Measurements from ENCODE around the gene PTPN5.

PTPN5 gene

DNA sequence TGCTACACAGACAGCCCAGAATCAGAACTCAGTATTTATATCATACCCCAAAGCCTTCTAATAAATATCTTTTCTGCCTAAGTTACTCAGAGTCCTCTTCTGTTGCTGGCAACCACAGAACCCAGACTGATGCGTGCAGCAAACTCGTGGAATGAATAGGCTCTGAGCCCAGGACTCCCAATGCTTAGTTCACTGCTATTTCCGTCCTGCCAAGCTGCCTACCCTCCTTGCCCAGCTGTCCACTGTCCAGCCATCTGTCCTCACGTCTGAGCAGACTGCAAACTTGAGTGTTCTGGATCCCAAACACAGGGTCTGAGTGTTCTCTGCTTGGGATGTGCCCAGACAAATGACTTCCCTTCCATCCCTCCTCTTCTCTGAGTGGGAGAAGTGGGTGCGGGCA, 19.4 kb downstream of the PTPN5 start:
- no peak for DNase-seq

DNA sequence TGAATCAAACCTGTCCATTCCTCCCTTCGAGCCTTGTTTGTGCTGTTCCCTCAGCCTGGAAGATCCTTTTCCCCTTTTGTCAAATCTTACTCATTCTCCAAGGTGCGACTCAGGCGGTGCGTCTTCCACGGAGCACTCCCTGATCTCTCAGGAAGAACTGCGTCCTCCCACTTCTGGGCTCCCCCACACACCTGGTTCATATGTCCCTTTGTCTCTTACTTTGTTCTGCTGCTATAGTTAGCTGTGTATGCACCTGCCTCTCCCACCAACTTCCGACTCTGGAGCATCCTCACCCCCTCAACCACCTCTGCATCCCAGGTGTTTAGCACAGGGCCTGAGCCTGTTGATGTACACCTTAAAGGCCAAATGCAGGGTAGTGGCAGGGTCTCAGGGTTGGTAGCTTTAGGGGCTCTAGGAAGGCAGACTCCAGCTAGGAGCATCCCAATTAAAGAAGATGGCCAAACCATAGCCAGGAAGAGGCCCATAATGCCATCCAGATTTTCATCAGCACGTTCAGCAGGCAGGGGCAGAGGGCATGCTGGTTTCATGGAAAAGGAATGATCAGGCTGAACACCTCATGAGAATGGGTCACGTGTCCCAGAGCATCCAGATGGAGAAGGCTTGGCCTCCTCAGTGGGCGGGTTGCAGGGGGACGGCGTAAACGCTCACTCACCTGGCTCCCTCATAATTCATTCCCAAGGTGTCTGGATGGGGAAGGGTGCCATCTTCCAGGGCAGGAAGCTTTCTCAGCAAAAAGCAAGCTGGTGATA, 20.1 kb downstream of the PTPN5 start:
- no peak for DNase-seq

- no peak for DNase-seq
Measured at GRCh38 chr11:18770479-18771125, 21.0 kb downstream of the PTPN5 start.

DNA sequence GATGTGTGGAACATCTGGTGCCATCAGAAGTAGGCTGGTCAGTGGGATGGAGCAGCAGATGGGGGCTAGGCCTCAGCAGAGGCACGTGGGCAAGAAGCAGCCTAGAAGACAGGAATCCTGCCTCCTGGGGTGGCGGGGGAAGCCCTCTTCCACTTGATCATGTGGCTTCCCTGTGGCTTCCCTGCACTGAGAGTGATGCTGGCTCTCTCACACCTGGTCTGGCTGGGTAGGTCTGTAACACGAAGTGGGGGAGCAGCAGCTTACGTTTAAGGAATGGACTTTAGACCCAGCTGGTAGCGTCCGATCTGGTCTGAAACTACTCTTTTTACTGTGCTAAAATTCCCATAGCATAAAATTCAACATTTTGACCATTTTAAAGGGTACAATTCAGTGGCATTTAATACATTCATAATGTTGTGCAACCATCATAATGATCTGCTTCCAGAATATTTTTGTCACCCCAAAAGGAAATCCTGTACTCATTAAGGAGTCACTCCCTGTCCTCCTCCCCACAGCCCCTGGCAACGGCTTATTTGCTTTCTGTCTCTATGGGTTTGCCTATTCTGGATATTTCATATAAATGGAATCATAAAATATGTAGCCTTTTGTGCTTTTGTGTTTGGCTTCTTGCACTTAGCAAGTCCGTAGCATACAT, 21.7 kb downstream of the PTPN5 start:
- DNase-seq, result no peak

GRCh38 chr11:18768978-18769377, 22.6 kb downstream of the PTPN5 start:
- no peak for DNase-seq

DNA sequence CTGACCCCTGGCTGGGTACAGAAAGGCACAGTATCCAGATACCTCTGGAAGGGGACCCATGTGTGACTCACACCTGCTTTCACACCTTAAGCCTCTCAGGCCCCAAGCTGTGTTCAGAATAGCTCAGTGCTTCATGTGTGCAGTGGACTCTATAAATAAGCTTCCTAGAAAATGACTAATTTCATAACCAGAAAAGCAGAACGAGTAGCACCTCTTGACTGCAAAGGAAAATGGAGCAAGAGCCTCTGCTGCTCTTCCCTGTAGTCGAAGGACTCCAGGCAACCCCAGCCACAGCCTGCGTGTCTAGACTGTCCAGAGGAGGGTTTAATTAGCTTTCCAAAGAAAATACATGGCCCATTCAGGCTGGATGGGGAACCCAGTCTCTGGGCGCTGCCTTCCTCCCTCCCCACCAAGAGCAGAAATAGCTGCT, 23.1 kb downstream of the PTPN5 start:
- no peak for DNase-seq

DNA sequence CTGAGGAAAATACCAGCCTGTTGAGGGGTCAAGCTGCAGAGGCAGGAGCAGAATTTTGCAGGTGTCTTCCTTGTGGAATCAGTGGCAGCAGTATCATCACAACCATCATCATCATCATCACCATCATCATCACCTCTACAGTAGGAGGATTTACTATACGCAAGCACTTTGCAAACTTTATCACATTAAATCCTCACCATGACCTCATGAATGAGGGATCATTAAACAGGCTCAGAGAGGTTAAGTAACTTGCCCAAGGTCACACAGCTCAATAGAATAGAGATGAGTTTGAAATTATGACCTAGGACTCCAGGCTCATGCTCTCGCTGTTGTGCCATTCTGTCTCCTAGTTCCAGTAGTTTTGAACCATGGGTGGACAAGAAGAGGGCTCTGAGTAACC, 25.6 kb downstream of the PTPN5 start:
- no peak for DNase-seq

- no peak for DNase-seq
Measured at GRCh38 chr11:18765554-18765953, 26.0 kb downstream of the PTPN5 start.

GRCh38 chr11:18761741-18762140, 29.9 kb downstream of the PTPN5 start:
- no peak for DNase-seq

DNA sequence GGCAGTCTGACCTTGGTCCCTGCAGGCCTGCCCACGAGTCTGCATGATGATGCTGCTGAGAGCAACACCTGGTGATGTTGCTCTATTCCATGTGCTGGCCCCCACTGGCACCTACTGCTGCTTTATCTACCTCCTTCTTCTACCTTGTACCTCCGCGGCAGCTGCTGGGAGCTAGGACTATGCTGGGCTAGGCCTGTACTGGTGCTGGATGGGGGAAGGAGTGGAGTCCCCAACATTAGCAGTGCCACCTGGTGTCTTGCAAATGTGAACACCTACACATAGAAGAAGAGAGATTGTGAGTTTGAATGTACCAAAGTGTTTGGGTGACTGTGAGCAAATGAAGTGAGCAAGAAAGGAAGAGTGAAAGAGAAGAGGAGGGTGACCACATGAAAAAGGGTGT, 30.5 kb downstream of the PTPN5 start:
- DNase-seq, result no peak

DNA sequence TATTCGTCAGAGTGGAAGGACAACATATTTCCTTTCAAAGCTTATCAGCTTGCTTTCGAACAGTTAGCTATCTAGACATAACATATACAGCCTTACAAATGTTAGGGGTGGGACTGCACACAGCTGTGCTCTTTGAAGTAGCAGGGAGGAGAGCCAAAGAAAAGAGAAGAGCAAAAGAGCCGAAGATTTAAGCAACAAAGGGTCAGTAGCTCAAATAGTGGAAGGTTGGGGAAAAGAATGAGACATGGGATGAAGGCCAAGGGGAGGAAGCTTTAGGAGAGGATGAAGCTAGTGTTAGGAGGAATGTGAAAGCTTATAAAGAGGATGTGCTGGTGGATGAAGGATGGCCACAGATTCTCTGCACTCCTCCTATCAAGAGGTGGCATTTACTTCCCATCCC, 33.8 kb downstream of the PTPN5 start:
- no peak for DNase-seq

DNA sequence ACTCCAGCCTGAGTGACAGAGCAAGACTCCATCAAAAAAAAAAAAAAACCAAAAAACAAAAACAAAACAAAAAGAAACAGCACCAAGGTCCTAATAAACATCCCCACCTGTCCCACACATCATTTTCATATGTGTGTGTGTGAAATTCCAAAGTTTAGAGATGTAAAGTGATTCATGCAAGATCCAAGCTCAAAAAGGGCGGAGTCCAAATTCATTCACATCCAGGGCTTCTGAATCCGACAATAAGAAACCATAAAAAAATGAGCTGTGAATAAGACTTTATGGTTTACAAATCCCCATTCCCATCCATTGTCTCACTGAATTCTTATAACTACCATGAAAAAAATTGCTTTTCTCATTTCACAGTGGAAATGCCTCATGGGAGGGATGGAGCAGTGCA, 34.7 kb downstream of the PTPN5 start:
- no peak for DNase-seq

GRCh38 chr11:18754308-18754707, 37.3 kb downstream of the PTPN5 start:
- DNase-seq, result no peak

- DNase-seq, result no peak
Measured at GRCh38 chr11:18752502-18752901, 39.1 kb downstream of the PTPN5 start.

- DNase-seq, result no peak
Measured at GRCh38 chr11:18750944-18751343, 40.7 kb downstream of the PTPN5 start.

DNA sequence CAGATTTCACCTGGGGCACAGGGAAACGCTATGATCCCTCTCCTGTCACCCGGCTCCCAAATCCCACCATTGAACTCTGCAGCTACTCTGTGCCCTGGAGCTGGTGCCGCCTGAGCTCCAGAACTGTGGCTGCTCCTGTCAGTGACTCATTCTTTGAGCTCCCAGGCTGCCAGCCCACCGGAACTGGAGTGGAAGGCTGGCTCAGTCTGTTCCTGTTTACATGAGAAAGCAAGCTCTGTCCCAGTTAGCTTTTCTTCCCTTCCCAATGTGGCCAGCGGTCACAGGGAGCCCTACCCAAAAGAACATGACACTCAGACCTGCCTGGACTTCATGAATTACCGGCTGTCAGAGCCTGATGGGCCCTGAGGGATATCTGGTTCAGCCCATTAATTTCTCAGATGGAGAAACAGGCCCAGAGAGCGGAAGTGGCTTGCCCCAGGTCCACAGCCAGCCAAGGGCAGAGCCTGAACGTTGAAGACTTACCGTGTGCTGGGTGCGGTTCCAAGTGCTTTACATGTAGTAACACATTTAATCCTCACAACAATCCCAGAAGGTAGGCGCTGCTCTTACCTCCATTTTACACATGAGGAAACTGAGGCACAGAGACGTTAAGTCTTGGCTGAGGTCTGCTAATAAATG, 41.8 kb downstream of the PTPN5 start:
- DNase-seq, result no peak

GRCh38 chr11:18748766-18749365, 42.7 kb downstream of the PTPN5 start:
- no peak for DNase-seq

DNA sequence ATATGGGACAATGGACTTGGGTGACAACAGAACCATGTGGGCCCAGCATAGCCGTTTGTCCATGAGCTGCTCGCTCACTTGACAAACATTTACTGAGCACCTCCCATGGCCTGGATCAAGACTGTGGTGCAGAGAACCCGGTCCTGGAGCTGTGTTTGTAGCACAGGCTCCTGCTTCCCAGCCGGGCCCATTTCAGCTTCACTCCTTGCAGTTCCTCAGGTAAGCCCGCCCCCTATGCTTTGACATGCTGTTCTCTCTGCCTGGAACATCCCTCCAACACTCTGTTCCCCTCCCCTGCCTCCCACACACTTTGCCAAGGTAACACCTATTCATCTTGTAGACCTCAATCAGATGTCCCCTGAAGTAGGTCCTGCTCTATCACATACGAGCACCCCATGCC, 46.3 kb downstream of the PTPN5 start:
- DNase-seq, result no peak

DNA sequence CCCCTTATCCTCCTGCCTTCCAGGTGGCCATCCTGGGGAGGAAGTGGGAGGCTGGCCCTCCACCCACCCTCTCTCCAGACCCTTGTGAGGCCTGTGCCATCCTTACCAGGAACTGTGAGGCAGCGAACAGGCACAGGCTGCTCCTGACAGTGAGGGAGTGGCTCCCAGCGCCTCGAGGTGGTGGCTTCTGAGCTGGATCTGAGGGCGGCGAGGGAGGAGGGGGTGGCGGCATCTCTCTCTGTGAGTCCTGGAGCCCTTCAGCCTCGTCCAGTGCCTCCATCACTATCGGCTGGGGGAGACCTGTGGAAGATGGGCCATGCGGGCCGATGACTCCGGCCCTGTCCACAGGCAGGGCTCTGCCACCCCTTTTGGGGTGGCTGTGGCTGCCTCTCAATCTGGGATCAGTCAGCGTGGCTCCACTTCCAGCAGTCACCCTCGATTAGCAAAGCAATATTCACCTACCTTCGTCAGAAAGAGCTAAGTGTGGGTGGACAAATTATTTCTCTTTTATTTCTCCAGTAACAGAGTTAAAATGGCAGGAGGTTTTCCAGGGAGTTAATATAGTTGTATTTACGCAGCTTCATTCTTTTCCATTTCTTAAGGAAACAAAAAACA, 47.6 kb downstream of the PTPN5 start:
- DNase-seq, result no peak

- DNase-seq, result no peak
Measured at GRCh38 chr11:18743365-18743764, 48.2 kb downstream of the PTPN5 start.

GRCh38 chr11:18741783-18742182, 49.8 kb downstream of the PTPN5 start:
- DNase-seq, result no peak

DNA sequence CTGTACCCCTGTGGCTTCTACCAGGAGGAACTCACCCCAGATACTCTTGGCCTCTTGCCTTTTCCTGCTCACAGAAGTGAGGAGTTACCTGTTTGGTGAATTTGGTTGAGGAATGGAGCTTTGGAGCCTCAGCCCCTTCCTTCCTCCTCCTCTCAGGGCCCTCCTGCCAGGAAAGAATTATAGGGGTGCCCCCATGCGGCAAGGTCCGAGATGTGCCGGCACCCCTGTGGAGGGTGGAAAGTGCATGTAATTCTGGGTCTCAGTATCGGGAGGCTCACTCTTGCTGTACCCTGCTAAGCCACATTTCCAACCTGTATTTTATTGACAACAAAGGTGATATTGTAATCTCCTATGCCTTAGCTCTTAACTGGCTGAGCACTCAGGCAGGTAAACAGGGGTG, 51.9 kb downstream of the PTPN5 start:
- DNase-seq, result no peak

- no peak for DNase-seq
Measured at GRCh38 chr11:18737642-18738041, 54.0 kb downstream of the PTPN5 start.

Measured in activated naive CD4-positive, alpha-beta T cell treated with anti-CD3 and anti-CD28 coated beads, Interleukin-2, amount 50 U/mL, for 16 hours (primary cell).